Uterus (tissue), 4 donors: ENCODE results near the gene NCLN. TPM values are rescaled to one million over a fixed set of nuclear protein-coding genes. Genes with fewer than 3 reads are reported as not detected.
"Not testable (repeated sequence)": the region's sequence is repeated elsewhere in the genome, so short reads cannot be mapped to it uniquely, and the experiment has no call there.

Experiments
- DNase-seq, 2 donors: peaks; one replicate each; pipeline ENCODE4 v3.0.0-alpha.2; 2019 to 2020
- H3K27ac ChIP-seq, 2 donors: fragments of 200-600 bp; sonication (generic); 1 replicate in 1 of 2; 2 replicates in 1 of 2; pipeline ENCODE4 v1.5.1; 2016 to 2018
- H3K27me3 ChIP-seq, 2 donors: fragments of 200-600 bp; sonication (generic); one replicate each; pipeline ENCODE4 v1.5.1; 2018 to 2019; ENCODE audit warnings: control low read depth in 1 of 2
- H3K36me3 ChIP-seq, 2 donors: fragments of 200-600 bp; sonication (generic); one replicate each; pipeline ENCODE4 v1.5.1; 2019; ENCODE audit warnings: control low read depth in 1 of 2
- H3K4me1 ChIP-seq, 2 donors: fragments of 200-600 bp; sonication (generic); one replicate each; pipeline ENCODE4 v1.5.1; 2018 to 2019; ENCODE audit warnings: control low read depth in 1 of 2
- H3K4me3 ChIP-seq, 2 donors: fragments of 200-600 bp; sonication (generic); 1 replicate in 1 of 2; 2 replicates in 1 of 2; pipeline ENCODE4 v1.5.1; 2018 to 2019; ENCODE audit warnings: mild to moderate bottlenecking in 1 of 2
- H3K9me3 ChIP-seq, 2 donors: fragments of 200-600 bp; sonication (generic); one replicate each; pipeline ENCODE4 v1.5.1; 2019; ENCODE audit warnings: control low read depth in 1 of 2
- CTCF ChIP-seq, 4 experiments: fragments of 200-600 bp in 2 of 4; fragments of 450-650 bp in 2 of 4; sonication (generic) in 2 of 4; IDR thresholded peaks; one replicate each; pipeline ENCODE4 v1.5.1; 2016 to 2019; ENCODE audit warnings: antibody characterized with exemption in 4 of 4, mild to moderate bottlenecking in 2 of 4, moderate library complexity in 1 of 4
- POLR2A ChIP-seq, 2 donors: fragments of 450-650 bp; IDR thresholded peaks; one replicate each; pipeline ENCODE4 v1.6.1; 2016; ENCODE audit warnings: antibody characterized with exemption in 2 of 2, mild to moderate bottlenecking in 1 of 2, moderate library complexity in 1 of 2
- intact Hi-C: fragments of 100-400 bp; cut with DNase I; formaldehyde crosslinking; loops from one replicate; pipeline ENCODE4 v1.15.1; 2023; ENCODE audit warnings: low total_unique reads
- total RNA-seq, 4 donors: library from RNA; depleted of rRNA in 3 of 4; stranded (reverse); fragments of >200 nt in 3 of 4; gene quantifications; one replicate each; pipeline versions ENCODE4 v1.1.0 to v1.2.4, GENCODE V29; 2014 to 2023
- donor health status: DM: yes; HTN: yes; CAD: no.

The NCLN gene
- total RNA-seq, 4 donors from 2014 or later, result 19.2 to 37.3 (median 28.2) TPM

- no peaks in the 10 kb centered on the region for H3K27me3 ChIP-seq
- H3K9me3 ChIP-seq, result no peaks in the 10 kb centered on the region
- intact Hi-C loops, result no loop called here
- H3K36me3 ChIP-seq, result no peaks in the 10 kb centered on the region
- DNase-seq, result no peak
- H3K4me1 ChIP-seq, result no peaks in the 10 kb centered on the region
- TF ChIP-seq CTCF (IDR thresholded peaks at IDR 0.05) (no peak), POLR2A (IDR thresholded peaks at IDR 0.05) (no peak)
- no peak overlapping the region for H3K27ac ChIP-seq
- no peak overlapping the region for H3K4me3 ChIP-seq
Observed at GRCh38 chr19:3151563-3152418, 33.9 kb upstream of the NCLN start.

- H3K9me3 ChIP-seq, result no peaks in the 10 kb centered on the region
- no peak overlapping the region for H3K4me3 ChIP-seq
- H3K27me3 ChIP-seq, result no peaks in the 10 kb centered on the region
- no peaks in the 10 kb centered on the region for H3K4me1 ChIP-seq
- DNase-seq, result no peak
- no peaks in the 10 kb centered on the region for H3K36me3 ChIP-seq
- H3K27ac ChIP-seq, result no peak overlapping the region
- TF ChIP-seq POLR2A (IDR thresholded peaks at IDR 0.05), result no peak
- TF ChIP-seq CTCF (IDR thresholded peaks at IDR 0.05), result no peak
- intact Hi-C loops, result no loop called here
Observed at GRCh38 chr19:3152419-3152780, 33.3 kb upstream of the NCLN start.

- Histone ChIP-seq H3K36me3 (no peaks in the 10 kb centered on the region), H3K4me1 (no peaks in the 10 kb centered on the region), H3K27me3 (no peaks in the 10 kb centered on the region), H3K9me3 (no peaks in the 10 kb centered on the region), H3K4me3 (no peak overlapping the region), H3K27ac (no peak overlapping the region)
- DNase-seq, result no peak
- TF ChIP-seq POLR2A (IDR thresholded peaks at IDR 0.05) (no peak), CTCF (IDR thresholded peaks at IDR 0.05) (no peak)
- intact Hi-C loops, result no loop called here
Observed at GRCh38 chr19:3153286-3154230, 32.2 kb upstream of the NCLN start.

- peak overlapping the region in 1 of 2 donors; percentile 52 for H3K27ac ChIP-seq
- intact Hi-C loops, result not testable (repeated sequence)
Observed at GRCh38 chr19:3154447-3154846, 31.3 kb upstream of the NCLN start.

GRCh38 chr19:3154957-3155736 is 30.6 kb upstream of the NCLN start:
- TF ChIP-seq POLR2A (IDR thresholded peaks at IDR 0.05), result no peak
- no peak for TF ChIP-seq CTCF (IDR thresholded peaks at IDR 0.05)
- Histone ChIP-seq H3K27me3 (no peaks in the 10 kb centered on the region), H3K4me1 (no peaks in the 10 kb centered on the region), H3K36me3 (no peaks in the 10 kb centered on the region), H3K27ac (peak overlapping the region in 1 of 2 donors; percentile 52), H3K4me3 (no peak overlapping the region), H3K9me3 (no peaks in the 10 kb centered on the region)
- intact Hi-C loops, result no loop called here
- peak; percentile 72 to 87 for DNase-seq

More at GRCh38 chr19:3154447-3154846, 31.3 kb upstream of the NCLN start:
- H3K4me3 ChIP-seq, DNase-seq, H3K27me3 ChIP-seq, H3K4me1 ChIP-seq, H3K9me3 ChIP-seq, H3K36me3 ChIP-seq: not testable (repeated sequence)
